Endometrial microvascular endothelial cells (primary cell): ENCODE results near the gene PAH. TPM values are rescaled to one million over a fixed set of nuclear protein-coding genes. Genes with fewer than 3 reads are reported as not detected.

Experiments used
- in situ Hi-C: cut with HindIII; loops from 2 replicates; pipeline ENCODE4 v1.10.0; 2017; ENCODE audit warnings: low sequenced_read_pairs, low pct_unique_long_range_greater_than_20kb; ENCODE audit errors: inconsistent ontology term
- total RNA-seq: library from RNA; depleted of rRNA; stranded (reverse); fragments of >200 nt; gene quantifications from one replicate; pipeline ENCODE4 v1.2.3, GENCODE V29; 2015; ENCODE audit errors: inconsistent ontology term

Gene PAH
- total RNA-seq, 1 donor from 2014 or later: not detected

DNA sequence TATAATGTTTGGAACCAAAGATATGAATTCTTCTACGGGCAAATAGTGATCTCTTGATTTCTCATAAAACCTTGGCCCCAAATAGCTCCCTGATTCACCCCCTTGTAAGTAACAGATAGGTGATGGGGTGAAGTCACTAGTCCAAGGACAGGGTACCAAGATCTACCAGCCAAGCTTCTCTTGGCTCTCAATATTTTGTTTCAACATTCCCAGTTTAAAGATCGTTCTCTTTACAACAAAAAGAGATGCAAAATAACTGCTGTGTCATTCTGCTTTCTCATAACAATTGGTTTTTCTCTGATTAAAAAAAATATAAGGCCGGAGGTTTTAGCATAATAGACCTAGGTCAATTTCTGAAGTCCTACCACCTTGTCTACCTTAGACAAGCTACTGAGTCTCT is 11.8 kb downstream of the PAH start:
- in situ Hi-C loops: no loop called here

DNA sequence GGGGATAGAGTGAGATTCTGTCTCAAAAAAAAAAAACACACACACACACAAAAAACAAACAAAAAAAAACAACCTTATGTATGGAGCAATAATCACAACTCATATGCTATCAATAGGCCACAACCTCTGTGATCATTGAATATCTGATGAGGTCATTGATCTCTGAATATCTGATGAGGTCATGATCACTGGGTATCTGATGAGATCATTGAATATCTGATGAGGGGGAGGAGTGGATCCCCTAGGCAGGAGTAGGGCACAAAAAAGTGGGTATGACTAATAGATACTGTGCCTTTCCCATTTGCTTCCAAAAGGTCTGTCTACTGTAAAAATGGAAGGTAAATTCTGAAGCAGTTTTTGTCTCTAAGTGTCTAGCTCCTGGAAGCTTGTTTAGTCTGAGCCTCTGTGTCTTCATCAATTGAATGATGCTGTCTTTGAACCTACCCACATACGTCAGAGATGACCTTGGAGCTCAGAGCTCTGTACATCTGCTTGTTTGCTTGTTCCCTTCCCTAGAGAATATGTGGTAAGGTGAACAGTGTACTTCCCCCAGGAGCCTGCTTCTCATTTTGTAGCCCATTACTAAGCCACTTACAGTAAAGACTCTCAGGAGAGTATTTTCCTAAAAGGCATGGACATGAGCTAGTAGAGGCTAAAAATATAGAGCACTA is 13.6 kb downstream of the PAH start:
- in situ Hi-C loops: no loop called here

DNA sequence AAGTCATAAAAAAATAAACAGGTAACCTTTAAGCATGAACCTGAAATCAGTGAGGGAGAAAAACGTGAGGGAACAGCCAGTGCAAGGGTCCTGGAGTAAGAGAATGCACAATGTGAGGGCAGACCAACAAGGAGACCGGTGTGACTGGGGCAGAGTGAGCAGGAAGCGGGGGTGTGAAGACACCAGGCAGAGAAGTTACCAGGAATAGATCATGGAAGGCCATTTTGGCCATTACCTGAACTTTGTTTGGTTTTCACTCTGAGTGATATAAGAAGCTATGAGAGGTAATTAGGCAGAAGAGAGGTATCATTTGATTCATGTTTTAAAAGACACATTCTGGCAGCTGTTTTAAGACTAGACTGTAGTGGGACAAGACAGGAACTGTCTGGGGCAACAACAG is 15.0 kb downstream of the PAH start:
- in situ Hi-C loops: no loop called here

DNA sequence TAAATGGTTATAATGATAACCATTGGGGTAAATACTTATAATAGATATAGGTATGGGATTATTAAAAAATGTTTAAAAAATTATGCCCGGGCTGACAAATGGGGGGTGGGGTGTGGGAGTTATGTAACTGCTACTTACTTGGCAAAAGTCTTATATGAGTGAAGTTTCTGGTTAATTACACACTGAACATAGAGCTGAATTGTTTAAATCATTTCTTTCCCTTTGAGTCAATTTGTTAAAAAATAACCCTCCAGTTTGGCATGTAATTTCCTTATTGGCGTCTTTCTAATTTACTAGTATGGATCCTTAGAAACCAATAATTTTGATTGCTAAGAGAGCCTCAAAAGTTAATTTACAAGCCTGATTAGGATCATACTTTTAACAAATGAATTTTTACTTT is 16.7 kb downstream of the PAH start:
- in situ Hi-C loops: no loop called here

DNA sequence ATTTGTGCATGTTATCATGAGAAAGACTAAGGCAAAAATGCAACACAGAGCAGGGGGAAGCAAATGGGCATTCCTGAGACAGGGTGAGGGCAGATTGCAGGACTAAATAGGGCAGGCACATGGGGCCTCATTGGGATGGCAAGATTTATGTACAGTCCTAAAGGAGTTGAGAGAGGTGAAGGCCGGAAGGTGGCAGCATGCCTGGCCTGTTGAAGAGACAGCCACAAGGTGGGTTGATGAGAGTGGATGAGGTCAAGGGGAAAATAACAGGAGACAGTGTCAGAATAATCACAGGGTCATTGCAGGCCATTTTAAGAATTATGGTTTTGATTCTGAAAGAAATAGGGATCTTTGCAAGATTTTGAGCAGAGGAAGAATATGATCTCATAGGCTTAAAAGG is 21.0 kb downstream of the PAH start:
- in situ Hi-C loops: no loop called here

DNA sequence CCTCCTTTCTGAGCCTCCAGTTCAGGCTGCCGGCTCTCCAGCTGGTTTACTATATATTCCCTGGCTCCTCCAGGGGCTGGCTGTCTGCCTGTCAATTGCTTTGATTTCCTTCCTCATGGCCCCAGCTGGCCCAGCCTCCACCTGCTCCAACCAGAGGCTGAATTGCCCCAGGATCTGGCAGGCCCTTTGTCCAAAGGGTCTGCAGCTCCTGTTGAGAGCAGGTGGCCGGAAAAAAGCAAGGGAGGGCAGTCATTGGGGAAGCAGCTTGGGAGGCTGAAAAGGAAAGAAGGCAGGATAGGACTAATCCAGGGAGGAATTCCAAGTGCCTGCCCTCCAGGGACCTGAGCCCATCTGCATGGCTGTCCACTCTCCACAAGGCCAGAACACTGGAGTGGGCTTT is 25.3 kb downstream of the PAH start:
- in situ Hi-C loops: no loop called here

DNA sequence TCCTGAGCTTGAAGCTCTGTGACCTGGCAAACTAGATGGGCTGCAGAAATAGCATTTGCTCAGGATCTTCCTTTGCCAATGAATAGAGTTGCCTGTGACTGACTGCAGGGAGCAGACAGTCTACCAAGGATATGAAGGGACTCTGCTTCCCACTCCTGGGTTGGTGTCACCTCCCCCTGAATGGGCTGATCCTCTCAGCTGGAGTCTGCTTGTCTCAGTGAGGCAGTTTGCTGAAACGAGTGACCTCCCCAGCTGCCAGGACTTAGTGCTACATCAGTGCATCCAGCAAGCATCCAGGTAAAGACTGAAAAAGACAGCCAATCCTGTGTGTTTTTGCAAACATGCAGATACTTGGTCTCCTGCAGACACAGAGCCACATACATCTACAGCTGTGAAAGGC is 28.5 kb downstream of the PAH start:
- in situ Hi-C loops: no loop called here

DNA sequence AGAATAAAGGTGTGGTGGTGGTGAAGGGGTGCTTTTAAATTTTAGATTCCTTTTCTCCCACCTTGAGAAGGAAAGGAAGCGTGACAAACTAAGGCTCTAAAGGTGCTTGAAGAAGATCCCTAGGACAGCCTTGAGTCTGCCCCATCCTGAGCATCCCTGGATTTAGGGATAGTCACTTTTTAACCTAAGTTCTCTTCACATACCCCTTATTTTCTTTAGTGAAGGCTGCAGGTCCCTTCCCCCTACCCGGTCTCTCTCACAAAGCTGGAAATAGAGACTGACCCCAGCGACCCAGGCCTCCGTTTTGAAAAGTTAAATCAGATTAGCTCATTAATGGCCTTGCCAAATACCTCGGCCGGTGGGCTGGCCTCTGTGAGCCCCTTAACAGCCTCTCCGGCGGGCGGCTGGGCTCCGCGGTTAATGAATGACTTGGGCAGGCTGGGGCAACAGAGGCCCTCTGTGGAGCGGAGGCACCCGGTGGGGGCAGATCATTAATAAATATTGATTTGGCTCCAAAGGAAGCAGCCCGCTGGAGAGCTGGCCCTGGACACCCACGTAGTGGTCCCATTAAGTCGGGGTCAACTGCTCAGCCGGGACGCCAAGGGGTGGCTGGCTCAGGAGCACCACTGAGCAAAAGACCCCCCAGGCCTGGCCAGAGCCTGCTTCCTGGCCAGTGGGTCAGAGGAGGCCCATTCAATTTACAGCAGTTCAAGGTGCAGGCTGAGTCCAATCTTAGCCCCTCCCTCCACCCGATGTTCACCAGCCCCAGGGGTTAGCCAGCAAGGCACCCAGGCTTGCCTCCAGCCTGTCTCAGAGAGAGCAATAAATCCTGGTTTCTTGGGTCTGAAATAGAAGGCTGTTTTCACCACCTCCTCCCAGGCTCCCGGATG is 31.8 kb downstream of the PAH start:
- in situ Hi-C loops: no loop called here

DNA sequence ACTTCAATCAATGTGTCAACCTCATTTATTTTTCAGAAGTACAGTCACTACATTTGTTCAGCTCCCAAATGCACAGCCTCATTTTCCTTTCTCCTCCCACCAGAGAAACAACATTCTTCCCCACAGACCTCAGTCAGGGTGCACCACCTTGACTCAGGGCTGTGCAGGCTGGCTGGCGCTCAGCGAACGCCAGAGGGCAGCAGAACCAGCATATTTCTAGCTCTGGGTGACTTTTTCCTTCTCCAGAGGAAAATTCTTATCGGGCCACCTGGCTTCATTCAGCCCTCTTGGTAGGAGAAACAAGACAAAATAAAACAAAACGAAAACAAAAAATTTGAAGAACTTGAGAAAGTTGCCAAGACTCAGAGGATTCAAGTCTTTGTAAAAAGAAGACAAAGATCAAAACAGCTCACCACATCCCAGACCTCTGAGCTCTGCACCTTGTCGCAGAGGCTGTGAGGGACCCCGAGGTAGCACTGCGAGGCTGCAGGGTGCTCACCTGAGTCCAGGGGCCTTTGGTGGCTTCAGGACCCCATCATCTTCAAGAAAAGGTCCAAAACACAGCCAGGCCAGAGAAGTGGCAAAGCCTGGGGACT is 33.7 kb downstream of the PAH start:
- in situ Hi-C loops: no loop called here

DNA sequence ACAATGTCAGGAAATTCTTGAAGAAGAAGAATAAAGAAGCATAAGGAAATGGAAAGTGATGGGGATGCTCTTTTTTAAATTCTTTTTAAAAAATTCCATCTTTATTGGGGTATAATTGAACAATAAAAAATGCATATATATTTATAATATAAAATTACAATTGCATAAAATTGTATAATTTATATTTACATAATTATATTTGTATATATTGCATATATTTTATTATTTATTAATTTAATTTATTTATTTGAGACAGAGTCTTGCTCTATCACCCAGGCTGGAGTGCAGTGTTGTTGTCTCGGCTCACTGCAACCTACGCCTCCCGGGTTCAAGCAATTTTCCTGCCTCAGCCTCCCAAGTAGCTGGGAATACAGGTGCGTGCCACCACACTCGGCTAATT is 36.3 kb downstream of the PAH start:
- in situ Hi-C loops: no loop called here

DNA sequence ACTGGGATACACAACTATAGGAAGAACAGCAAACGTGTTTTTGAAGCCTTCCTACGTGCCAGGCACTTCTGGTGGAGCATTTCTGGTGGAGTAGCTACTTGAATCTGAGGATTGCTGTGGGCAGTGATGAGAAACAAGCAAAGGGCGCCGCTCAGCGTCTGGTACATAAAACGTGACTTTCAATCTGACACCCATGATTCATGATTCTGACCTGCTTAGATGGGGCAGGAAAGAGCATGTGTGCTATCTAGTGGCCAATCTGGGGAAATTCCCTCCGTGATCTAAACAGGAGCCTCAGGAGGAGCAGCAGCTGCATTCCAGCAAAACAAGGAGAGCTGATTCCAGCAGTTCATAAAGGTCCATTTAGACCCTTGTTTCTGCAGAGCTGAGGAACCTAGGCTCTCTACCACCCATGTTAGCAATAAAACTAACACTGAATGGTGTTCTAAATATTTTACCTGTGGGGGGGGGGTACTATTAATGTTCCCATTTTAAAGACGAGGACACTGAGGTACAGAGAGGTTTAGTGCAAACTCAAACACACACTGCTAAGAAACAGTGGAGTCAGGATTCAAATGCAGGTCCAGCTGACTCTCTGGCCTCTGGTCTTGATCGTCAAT is 37.8 kb downstream of the PAH start:
- in situ Hi-C loops: no loop called here

DNA sequence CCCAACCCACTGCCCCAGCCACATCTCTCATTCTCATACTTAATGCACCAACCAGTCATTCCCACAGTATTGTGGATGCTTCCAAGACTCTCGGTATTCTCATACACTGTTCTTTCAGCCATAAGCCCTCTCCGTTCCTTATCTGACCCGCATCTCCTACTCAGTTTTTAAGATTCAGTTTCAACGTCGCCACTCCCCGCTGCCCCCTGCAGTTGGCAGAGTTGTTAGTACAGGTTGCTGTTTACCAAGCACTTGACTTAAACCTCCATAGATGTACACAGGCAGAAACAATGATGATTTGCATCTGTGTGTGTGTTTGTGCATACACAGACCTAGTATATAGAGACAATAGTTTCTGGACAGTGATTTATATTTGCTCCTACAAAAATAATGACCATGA is 40.2 kb downstream of the PAH start:
- in situ Hi-C loops: no loop called here

DNA sequence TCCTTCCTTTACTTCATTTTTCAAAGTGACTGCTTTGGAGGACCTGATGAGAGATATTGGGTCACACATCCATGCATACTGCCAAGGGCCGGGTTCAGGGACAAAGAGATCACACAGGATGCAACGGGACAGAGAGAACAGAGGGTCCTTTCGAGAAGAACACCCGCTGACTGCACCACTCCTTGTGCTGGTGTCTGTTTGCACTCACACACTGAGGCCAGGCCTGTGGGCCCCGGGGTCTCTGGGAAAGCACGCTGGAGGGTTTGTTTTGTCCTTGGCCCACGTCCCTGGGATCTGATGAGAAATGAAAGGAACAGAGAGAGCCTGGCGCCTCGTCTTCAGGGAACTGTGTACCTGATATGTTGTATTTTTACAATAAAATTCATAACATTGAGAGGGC is 42.2 kb downstream of the PAH start:
- in situ Hi-C loops: no loop called here

DNA sequence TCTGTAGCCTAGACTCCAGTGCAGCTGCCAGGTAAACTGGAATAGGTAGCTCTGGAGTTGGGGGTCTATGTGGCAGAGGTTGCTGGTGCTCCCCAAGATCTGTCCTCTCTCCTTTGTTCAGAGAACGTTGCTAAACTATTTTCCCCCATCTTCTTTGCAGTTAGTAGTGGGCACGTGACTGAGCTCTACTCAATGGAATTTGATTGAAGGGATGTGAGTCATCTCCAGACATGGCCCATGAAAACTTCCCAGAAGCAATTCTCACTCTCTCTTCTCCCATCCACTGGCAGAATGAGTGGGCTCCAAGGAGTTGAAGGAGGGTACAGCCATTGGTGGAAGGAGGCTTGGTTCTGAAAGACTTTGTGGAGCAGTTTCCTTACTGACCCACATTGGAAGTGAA is 44.0 kb downstream of the PAH start:
- in situ Hi-C loops: no loop called here

DNA sequence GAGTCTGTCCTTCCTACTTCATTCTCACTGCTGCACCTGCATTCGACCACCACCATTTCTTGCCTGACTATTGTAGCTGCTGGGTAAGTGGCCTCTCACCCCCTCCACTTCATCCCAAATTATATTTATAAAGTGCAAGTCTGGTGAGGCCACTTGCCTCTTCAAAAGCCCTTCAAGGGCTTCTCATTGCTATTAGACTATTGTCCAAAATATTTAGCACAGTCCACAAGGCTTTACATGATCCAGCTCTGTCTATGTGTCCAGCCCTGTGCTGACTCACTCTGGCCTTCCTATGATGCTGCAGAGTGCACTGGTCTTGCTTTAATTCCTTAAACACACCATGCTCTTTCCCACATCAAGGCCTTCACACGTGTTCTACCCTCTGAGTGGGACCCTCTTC is 46.0 kb downstream of the PAH start:
- in situ Hi-C loops: no loop called here

DNA sequence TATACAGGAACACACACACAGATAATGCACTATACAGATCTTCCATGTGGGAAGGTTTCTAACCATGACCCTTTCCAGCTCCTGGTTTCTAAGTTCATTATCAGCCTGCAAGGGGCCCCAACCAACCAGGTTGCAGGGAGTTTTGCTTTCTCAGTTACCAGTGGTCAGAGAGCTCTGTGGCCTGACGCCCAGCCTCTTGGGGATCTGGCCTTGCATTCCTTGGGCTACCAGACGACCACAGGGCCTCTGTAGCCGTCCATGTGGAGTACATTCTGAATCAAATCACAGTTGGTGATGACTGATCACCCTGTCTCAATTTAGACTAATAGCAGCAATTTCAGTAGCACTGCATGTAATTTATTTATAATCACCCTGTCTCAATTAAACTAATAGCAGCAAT is 47.5 kb downstream of the PAH start:
- in situ Hi-C loops: no loop called here

DNA sequence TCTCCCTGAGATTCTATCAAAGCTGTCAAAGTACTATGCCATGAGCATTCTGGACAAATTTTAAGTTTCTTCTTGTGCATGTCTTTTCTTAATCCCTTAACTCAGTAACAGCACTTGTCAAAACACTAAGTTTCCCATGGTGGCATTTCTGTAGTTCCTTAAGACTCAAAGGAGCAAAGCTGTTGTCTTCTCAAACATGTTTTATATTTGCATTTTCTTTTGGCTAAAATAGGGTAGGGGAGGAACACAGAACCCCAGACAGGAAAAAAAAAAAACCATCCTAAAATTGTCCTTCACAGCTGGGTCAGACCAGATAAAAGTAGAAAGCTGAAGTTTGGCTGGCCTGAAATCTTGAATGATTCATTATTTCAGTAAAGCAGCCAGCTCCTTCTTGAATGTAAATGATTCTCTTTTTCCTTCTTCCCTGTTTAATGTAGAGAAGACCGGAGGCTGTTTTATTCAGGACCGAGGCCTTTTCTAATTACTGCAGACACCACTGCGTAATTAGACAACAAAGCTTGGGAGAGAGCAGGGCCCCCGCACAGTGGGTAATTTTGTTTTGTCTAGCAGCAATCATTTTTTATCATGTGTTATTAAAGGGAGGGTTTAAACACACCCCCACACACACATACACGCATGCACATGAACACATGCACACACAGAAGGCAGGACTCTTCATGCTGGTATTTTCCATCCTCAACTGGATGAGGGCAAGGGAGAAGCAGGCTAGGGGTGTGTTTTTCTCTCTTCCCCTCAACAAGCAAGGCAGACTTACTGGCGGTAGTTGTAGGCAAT is 51.0 kb downstream of the PAH start:
- in situ Hi-C loops: no loop called here

DNA sequence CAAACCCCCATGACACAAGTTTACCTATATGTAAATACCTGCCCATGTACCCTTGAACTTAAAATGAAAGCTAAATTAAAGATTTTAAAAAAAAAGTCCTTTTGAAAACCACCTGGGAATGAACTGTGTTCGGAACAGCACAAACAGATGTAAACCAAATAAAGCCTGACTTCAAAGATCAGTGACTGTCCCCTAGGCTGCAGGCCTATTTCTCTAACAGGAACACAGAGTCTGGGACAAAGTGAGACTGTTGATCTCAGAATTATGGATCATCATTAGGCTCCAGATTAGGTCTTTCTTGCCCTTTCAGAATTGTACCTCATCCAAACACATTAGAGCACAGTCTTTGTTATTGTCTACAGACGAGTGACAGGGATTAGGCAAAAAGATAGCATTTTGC is 54.6 kb downstream of the PAH start:
- in situ Hi-C loops: no loop called here

DNA sequence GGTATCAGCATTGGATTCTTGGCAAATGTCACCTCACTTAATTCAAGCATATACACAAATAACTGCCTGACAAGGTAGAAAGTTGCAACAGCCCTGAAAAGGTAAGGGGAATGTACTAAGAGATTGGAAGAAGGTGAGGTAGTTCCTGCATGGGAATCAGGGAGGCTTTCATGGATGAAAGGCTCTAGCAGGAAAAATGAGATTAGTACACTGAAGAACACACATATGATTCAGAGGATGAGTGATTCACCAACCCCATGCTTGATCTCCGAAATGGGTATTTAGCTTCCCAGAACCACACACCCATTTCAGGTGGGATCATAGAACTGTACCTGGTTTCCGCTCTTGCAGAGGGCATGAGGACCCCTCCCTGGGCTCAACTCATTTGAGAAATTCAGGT is 65.8 kb downstream of the PAH start:
- in situ Hi-C loops: no loop called here
